Daoy (cell line): Measurements from ENCODE around the gene FCHO1. TPM values are rescaled to one million over a fixed set of nuclear protein-coding genes. Genes with fewer than 3 reads are reported as not detected.
"Not testable (repeated sequence)": the region's sequence is repeated elsewhere in the genome, so short reads cannot be mapped to it uniquely, and the experiment has no call there.

ENCODE experiments used
- DNase-seq: peaks from one replicate; pipeline ENCODE4 v3.0.0-alpha.2; 2015; ENCODE audit warnings: low read depth
- total RNA-seq: library from RNA; depleted of rRNA; stranded (reverse); fragments of >200 nt; shearing (Covaris generic); gene quantifications from 2 replicates; pipeline ENCODE4 v1.2.3, GENCODE V29; 2014

FCHO1 gene
- total RNA-seq, 1 experiment from 2014 or later, result 0.91 TPM

DNA sequence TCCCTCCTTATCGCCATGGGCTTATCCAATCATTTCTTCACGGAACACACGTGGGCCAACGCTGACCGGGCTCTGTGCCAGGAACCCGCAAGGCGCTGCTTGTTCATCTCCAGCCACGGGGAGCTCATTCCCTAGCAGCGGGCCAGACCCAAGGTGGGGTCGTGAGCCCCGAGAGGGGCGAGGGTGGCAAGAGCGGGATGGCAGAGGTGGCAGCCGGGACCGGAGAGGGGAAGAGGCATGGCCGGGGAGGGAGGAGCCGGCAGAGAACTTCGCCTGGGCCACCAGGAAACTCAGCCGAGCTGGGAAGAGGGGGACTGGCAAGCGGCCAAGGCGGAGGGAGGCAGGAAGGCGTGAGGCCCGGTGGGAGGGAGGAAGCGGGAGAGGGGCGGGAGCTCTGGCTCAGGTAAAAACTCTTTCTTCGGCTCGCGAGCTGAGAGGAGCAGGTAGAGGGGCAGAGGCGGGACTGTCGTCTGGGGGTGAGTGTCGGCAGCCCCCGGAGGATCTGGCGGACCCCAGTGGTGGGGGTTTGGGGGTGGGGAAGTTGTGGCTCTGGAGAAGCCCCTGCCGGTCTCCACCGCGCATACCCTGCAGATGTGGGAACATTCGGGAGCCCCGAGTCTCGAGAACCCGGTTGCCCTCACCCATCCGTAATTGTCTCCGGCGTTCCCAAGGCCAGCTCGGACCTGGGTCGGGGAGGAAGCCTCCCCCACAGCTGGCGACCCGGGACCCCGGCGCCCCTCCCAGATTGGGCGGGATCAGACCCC lies 43.6 kb downstream of the FCHO1 start, which contains the start of gene B3GNT3:
TSS of gene B3GNT3 (plus strand) at position 408 of the 764 bp plus-strand sequence. CDS start 12,670 bp downstream, outside the sequence.
- peak; percentile 85 for DNase-seq

DNA sequence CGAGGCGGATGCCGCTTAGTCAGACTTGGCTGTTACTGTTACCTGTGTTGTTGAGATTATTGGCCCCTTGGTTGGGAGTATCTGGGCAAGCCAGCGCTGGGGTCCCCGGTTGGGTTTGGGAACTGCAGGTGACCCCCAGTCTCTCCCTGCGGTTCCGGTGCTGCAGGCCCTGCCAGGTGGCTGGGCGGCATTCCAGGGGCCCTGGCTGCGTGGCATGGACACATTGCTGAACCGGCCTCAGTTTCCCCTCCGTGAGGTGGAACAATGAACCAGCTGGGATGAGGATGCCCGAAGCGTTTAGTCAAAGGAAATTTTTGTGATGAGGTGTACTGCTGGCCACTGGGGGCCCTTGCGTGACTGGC lies 44.2 kb downstream of the FCHO1 start:
- DNase-seq, result no peak

DNA sequence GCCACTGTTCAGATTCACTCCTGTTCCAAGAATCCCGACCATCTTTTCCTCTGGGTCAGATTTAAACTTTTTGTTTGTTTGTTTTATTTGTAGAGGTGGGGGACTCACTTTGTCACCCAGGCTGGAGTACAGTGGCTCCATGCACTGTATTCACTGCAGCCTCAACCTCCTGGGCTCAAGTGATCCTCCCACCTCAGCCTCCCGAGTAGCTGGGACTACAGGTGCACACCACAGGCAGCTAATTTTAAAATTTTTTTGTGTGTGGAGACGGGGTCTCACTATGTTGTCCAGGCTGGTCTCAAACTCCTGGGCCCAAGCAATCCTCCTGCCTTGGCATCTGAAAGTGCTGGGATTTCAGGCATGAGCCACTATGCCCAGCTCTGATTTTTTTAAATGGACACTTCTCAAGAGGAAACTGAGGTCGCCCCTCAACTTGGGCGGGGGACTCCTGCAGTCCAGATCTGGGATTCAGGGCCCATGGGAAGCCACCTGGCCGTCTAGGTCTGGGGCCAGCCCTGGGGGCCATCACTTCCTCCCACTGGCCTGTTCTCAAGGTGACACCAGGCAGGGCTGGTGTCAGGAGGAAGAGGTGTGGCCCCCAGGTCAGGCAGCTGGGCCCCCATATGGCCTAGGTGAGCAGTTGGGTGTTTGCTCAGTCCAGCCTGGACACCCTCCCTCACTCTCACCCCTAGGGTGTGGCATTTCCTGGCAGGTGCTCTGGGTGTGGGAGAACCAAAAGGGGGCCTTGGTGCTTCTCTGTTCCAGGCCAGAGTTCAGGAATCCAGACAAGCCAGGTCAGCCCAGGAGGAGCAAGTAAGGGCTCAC lies 44.9 kb downstream of the FCHO1 start:
- no peak for DNase-seq

DNA sequence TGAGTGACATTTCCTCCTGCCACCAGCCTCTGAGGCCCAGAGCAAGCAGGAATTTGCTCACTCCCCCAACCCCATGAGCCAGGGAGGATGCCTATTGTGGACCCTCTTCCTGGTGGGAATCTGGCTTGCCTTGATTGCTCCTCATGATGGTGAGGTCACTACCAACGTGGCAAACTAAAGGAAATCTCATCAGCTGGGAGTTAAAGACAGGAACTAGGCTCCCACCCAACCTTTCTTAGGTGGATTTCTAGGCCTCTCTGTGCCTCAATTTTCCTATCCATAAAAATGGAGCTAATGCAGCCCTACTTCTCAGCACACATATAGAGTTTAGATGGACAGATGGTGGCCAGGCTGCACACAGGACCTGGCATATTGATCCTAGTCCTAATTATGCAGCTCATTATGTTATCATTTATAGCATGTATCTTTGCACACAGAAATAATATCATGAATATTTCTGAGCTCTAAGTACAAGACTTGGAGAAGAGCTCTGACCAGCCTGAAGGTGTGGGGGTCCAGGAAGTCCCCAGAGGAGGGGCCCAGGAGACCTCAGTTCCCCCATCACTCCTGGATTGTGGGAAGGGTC lies 45.7 kb downstream of the FCHO1 start:
- no peak for DNase-seq

DNA sequence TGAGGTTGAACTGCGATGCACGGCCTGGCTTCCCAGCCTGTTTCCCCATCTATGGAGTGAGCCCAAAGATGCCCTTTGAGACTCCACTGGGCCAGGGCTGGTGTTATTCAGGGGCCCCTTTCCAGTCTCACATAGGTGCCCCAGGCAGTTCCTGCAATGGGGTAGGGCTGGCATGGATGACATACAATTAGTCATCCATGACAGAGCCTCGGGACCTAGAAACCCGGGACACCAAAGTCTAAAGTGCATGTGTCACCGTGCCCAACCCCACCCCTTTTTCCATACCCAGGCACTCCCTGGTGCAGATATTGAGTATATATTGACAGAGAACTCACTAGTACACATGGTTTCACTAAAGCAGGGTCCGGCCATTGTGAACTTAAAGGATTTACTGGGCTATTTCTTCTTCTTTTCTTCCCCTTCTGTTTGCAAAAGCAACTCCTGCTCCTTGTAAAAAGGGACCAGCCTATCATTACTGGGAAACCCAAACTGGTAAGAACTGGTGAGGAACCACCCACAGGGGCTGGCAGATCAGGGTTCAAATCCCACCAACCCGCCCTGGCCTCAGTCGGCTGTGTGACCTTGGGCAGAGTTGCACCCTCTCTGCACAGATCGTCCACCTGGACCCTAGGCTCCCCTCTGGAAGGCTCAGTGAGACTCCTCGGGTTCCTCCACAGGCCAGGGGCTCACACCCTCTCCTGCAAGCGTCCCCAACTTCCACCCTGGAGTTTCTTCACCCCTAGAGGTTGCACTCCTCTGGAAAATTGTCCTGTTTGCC lies 46.3 kb downstream of the FCHO1 start:
- DNase-seq, result peak; percentile 78

DNA sequence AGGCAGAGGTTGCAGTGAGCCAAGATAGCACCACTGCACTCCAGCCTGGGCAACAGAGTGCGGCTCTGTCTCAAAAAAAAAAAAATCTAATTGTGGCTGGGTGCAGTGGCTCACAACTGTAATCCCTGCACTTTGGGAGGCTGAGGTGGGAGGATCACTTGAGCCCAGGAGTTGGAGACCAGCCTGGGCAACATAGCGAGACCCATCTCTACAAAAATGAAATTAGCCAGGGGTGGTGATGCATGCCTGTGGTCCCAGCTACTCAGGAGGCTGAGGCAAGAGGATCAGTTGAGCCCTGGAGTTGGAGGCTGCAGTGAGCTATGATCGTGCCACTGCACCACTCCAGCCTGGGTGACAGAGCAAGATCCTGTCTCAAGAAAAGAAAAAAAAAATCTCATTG lies 47.3 kb downstream of the FCHO1 start:
- not testable (repeated sequence) for DNase-seq

DNA sequence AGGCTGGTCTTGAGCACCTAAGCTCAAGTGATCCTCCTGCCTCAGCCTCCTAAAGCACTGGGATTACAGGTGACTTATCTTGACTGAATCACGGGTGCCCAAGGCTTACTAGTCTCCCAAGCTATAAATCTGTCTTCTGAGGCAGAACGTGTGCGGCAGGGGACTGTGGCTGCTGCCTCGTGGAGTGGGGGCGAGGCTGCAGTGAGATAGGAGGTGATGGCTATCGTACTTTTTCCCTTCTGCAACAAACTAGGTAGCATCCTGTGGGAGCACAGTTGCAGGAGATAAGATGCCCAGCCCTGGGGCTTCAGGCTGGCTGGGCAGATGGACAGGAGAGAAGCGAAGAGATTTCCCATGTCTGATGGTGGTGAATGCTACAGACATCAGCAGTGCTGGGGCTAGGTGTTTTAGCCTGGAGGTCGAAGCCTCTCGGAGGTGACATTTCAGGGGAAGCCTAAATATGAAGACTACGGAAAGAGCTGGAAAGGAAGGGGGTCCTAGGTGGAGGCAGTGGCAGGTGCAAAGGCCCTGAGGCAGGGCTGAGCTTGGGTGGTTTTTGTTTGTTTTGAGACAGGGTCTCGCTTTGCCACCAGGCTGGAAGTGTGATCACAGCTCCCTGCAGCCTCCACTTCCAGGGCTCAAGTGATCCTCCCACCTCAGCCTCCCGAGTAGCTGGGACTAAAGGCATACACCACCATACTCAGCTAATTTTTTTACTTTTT lies 51.0 kb downstream of the FCHO1 start:
- DNase-seq, result no peak

DNA sequence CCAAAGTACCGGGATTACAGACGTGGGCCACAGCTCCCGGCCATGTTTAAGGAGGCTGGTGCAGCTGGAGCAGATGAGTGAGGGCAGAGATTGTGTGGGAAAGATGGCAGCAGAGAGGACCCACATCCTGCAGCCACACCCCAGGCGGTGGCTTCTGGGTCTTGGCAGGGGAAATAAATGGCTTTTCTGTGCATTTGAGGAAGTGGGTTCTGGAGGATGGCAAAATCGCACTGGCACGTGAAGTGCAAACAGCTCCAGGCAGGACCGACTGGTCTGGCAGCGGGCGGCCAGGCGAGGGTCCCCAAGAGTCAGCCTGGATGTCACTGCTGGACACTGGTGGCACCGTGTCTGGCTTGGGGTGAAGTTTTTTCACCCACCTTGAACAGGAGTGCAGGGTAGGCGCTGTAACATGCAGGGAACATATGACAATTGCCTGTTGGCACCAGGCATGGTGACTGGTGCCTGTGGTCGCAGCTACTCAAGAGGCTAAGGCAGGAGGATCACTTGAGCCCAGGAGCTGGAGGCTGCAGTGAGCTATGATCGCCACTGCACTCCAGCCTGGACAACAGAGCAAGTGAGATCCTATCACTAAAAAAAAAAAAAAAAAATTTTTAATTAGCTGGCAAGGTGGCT lies 52.1 kb downstream of the FCHO1 start:
- DNase-seq, result no peak

DNA sequence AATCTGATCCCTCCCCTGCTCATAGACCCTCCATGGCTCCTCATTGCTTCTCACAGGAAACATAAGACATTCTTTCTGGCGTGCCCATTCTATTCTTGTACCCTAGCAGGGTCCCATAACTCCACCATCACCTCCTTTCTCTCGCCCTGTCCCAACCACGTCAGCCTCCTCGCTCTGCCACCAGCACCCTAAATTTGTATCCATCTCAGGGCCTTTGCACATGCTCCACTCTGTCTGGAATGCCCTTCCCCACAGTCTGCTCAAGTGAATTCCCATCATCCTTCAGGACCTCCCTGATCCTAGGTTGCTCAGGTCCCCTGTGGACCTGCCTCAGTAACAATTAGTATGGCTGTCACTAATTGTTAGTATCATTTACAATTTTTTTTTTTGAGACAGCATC lies 54.1 kb downstream of the FCHO1 start:
- DNase-seq, result no peak

DNA sequence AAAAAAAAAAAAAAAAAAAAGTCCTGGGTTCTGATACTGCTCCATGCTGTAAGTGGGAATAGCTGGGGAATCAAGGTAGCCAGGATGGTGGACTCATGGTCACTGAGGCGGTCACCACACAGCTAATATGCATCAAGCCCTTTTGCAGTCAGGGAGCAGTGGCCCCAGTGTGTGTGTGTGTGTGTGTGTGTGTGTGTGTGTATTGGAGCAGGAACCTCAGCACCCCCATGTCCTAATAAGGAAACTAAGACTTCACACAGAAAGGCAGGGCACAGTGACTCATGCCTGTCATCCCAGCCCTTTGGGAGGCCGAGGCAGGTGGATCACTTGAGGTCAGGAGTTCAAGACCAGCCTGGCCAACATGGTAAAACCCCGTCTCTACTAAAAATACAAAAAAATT lies 55.7 kb downstream of the FCHO1 start:
- DNase-seq, result no peak

DNA sequence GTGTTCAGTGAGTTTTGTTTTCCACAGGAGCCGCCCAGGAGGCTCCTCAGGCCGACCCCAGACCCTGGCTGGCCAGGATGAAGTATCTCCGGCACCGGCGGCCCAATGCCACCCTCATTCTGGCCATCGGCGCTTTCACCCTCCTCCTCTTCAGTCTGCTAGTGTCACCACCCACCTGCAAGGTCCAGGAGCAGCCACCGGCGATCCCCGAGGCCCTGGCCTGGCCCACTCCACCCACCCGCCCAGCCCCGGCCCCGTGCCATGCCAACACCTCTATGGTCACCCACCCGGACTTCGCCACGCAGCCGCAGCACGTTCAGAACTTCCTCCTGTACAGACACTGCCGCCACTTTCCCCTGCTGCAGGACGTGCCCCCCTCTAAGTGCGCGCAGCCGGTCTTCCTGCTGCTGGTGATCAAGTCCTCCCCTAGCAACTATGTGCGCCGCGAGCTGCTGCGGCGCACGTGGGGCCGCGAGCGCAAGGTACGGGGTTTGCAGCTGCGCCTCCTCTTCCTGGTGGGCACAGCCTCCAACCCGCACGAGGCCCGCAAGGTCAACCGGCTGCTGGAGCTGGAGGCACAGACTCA lies 56.5 kb downstream of the FCHO1 start:
- DNase-seq, result no peak

DNA sequence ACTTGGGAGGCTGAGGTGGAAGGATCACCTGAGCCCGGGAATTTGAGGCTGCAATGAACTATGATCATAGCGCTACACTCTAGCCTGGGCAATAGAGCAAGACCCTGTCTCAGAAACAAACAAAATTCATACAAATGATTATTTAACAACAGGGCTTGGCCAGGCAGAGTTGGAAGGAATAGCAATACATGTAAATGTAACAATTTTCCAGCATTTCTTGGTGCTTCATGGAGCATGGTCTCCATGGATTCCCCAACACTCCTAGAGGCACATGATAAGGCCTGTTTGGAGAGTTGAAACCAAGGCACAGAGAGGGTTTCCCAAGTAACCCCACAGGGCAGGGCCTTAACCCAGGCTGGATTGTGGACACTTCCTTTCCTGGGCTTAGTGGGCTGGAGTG lies 59.8 kb downstream of the FCHO1 start:
- no peak for DNase-seq

DNA sequence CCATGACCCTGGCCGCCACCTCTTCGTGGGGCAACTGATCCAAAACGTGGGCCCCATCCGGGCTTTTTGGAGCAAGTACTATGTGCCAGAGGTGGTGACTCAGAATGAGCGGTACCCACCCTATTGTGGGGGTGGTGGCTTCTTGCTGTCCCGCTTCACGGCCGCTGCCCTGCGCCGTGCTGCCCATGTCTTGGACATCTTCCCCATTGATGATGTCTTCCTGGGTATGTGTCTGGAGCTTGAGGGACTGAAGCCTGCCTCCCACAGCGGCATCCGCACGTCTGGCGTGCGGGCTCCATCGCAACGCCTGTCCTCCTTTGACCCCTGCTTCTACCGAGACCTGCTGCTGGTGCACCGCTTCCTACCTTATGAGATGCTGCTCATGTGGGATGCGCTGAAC lies 60.4 kb downstream of the FCHO1 start:
- DNase-seq, result no peak

DNA sequence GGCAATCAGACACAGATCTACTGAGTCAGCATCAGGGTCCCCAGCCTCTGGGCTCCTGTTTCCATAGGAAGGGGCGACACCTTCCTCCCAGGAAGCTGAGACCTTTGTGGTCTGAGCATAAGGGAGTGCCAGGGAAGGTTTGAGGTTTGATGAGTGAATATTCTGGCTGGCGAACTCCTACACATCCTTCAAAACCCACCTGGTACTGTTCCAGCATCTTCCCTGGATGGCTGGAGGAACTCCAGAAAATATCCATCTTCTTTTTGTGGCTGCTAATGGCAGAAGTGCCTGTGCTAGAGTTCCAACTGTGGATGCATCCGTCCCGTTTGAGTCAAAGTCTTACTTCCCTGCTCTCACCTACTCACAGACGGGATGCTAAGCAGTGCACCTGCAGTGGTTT lies 60.8 kb downstream of the FCHO1 start:
- DNase-seq, result no peak

DNA sequence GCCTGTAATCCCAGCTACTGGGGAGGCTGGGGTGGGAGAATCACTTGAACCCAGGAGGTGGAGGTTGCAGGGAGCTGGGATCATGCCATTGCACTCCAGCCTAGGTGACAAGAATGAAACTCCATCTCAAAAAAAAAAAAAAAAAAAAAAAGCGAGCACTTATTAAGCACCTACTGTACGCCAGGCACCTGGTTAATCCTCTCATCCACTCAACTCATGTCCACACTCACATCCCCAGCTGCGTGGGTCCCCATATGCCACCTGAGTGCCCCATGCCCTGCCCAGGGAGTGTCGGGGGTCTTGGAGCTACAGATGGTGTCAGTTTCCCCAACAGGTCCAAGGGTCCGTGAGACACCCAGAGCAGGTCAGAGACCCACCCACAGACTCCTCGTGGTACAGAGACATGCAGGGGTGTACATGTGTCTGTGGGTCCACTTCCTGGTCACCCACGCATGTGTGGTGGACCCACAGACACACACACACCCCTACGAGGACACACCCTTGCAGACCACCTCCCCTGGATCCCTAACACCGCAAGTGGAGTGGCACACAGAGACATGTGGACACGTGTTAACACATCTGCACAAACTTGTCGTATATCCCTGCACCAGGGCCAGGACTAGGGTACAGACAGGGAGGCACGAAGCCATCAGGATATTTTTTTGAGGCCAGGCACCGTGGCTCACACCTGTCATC lies 66.5 kb downstream of the FCHO1 start:
- DNase-seq, result no peak

DNA sequence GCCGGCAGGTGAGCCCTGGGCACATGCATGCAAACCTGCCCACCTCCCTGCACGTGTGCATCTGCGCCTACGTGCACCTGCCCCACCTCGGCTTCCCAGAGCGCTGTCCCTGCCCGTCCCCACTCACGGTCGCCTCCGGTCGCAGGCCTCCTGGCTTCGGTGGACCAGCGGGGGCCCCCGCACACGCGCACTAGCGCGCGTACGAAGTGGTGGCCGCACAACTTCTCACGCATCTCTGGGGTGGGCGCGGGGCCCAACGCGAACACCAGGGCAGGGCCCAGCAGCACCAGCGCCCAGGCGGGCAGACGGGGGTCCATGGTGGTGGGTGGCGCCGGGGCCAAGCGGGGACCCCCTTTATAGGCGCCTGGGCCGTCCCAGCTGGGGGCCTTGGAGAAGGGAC lies 69.9 kb downstream of the FCHO1 start, which contains the start of gene INSL3:
TSS of gene INSL3 (minus strand) at position 330 of the 400 bp plus-strand sequence. CDS start at position 317, 13 bp downstream.
- no peak for DNase-seq

DNA sequence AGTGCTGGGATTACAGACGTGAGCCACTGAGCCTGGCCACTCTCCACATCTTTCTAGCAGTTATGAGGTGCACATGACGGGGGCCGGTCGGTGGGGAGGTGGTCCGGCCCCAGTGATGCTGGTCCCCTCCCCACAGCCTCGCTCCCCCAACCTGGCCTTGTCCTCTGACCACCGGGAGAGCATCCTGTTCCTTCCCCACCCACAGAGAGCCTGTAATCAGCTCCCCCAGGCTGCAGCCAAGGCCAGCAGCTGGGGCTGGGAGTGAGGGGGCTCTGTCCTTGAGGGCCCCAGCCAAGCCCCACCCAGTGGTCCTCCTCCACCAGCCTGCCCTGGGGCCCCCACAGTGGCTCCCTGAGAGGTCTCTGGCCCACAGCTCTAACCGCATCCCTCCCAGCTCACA lies 73.1 kb downstream of the FCHO1 start:
- DNase-seq, result no peak

DNA sequence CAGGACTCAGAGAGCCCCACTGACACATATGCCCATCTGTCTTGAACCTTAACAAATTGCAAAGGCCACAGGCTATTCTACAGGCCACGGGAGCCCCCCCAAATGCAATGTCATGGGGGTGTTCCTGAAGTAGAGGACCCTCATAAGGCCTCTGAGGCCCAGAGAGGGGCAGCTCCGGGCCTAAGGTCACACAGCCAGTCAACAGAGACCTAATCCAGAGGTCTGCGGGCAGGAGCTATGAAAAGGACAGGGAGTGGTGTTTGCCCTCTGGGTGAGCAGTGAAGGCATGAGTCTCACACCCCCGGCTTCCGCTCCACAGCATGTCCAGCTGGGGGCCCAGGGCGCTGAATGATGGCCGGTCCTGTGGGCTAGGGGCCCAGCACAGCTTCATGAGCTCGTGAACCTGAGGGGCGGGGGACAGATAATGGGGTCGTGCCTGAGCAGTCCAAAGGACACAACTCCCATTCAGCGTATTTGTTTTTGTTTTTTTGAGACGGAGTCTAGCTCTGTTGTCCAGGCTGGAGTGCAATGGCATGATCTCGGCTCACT lies 75.3 kb downstream of the FCHO1 start:
- DNase-seq, result no peak

DNA sequence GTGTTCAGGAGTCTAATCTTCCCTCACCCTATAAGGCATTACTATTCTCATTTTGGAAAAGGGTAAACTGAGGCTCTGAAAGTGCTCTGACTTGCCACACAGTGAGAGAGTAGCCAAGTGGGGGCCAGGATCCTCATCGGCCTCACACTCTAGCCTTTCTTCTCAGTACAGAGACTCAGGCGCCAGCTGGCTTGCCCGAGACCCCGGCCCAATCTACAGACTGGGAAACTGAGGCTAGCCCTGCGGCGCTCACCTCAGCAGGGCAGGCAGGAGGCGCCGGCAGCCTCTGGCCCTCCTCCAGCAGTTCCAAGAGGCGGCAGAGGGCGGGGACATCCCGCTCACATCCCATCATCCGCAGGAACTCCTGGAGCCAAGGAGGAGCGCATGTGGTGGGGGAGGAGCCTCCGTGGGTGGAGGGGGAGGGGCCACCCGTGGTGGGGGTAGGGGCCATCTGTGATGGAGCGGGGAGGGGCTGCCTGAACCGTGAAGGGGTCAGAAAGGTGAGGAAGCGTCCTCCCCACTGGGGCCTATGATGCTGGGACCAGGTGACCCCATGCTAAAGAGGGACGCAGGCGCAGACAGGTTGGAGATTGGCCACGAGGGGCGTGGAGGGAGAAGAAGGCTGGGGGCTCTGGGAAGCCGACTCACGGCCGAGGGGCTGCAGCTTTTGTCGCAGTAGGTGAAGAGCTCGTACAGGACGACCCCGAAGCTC lies 78.7 kb downstream of the FCHO1 start:
- DNase-seq, result peak; percentile 69
